Muscle layer of duodenum (tissue), 2 donors: ENCODE measurements around the gene COPS7A.
A peak's percentile ranks its signal among the peaks of the same experiment; 100 is the strongest.

ENCODE experiments used
- H3K27ac ChIP-seq: one replicate; pipeline ENCODE4 v1.7.0; 2013; ENCODE audit warnings: mild to moderate bottlenecking, low read length
- H3K27me3 ChIP-seq: one replicate; pipeline ENCODE4 v1.7.0; 2013; ENCODE audit warnings: low read depth, mild to moderate bottlenecking, control low read depth, low read length
- H3K36me3 ChIP-seq, 2 donors: one replicate each; pipeline ENCODE4 v1.7.0; 2013; ENCODE audit warnings: low read length in 2 of 2, control low read depth in 1 of 2, mild to moderate bottlenecking in 1 of 2; ENCODE audit not compliant: insufficient read depth in 2 of 2, control insufficient read depth in 1 of 2
- H3K4me1 ChIP-seq, 2 donors: one replicate each; pipeline ENCODE4 v1.7.0; 2013; ENCODE audit warnings: low read length in 2 of 2, mild to moderate bottlenecking in 2 of 2, control low read depth in 1 of 2, moderate library complexity in 1 of 2; ENCODE audit not compliant: insufficient read depth in 2 of 2, control insufficient read depth in 1 of 2
- H3K4me3 ChIP-seq, 2 donors: one replicate each; pipeline ENCODE4 v1.7.0; 2013; ENCODE audit warnings: low read length in 2 of 2, low read depth in 1 of 2, mild to moderate bottlenecking in 1 of 2
- H3K9me3 ChIP-seq, 2 donors: one replicate each; pipeline ENCODE4 v1.7.0; 2013; ENCODE audit warnings: low read length in 2 of 2, control low read depth in 1 of 2, mild to moderate bottlenecking in 1 of 2; ENCODE audit not compliant: control insufficient read depth in 1 of 2
- donor health status: healthy.

COPS7A gene, protein sequence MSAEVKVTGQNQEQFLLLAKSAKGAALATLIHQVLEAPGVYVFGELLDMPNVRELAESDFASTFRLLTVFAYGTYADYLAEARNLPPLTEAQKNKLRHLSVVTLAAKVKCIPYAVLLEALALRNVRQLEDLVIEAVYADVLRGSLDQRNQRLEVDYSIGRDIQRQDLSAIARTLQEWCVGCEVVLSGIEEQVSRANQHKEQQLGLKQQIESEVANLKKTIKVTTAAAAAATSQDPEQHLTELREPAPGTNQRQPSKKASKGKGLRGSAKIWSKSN

DNA sequence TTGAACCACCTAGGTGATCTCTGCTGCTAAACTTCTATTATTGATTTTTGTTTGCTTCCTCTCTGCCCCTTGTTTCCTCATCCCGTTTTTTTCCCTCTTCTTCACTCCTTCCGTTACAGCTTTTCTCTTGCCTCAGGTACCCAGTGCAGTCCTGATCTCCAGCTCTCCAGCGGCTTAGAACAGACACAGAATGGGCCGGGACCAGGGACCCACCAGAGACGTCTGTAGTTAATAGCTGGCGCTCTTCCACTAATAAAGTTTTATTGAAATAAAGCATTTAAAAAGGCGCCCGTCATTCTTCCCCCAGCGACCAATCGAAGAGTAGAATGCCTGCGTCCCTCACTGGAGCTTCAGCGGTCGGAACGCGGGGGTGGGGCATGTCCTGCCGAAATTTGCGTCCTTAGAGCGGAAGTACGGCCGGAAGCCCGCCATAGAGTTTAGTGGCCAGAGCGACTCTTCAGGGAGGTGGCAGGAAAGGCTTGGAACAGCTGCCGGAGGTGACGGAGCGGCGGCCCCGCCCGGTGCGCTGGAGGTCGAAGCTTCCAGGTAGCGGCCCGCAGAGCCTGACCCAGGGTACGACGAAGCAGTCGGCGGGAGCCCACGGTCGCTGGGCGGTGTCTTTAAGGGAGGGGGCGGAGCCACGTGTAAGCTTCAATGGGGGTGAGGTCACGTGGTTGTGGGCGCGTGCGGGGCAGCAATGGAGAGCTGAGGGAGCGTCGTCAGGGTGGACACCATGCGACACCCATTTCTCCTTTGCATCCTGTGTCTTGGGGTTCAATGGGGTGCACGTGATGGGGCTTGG lies at the start of gene COPS7A:
TSS of gene COPS7A (plus strand) at position 440 of the 802 bp plus-strand sequence. CDS start 611 bp downstream, outside the sequence.
- peaks cover 6 to 8% of the 10 kb centered on the region in 2 donors for H3K4me1 ChIP-seq
- H3K27ac ChIP-seq = peak within 1 kb of the TSS; percentile 78
- H3K36me3 ChIP-seq = peaks cover 12 to 14% of the 10 kb centered on the region in 2 donors
- no peaks in the 10 kb centered on the region for H3K27me3 ChIP-seq
- H3K9me3 ChIP-seq = no peaks in the 10 kb centered on the region
- H3K4me3 ChIP-seq = peak within 1 kb of the TSS; percentile 61 to 87

DNA sequence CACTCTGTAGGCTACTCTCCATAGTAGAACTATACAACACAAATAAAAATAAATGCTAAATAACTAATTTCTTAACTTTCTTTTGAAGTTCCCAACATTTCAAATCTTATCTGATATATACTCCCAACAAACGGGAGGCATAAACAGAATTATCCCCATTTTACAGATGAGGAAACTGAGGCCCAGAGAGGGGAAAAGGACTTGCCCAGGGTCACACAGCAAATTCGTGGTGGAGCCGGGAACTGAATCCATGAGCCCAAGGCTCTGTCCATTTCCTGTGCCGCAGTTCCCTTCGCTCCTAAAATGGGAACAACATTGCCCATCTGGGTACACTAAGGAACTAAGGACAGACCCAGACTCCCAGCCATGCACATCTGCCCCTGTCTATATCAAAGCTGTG lies 46.9 kb upstream of the COPS7A start:
- no peak overlapping the region for H3K27ac ChIP-seq
- H3K4me3 ChIP-seq = no peak overlapping the region
- H3K27me3 ChIP-seq = no peaks in the 10 kb centered on the region
- peaks cover 70 to 81% of the 10 kb centered on the region in 2 donors for H3K36me3 ChIP-seq
- no peaks in the 10 kb centered on the region for H3K4me1 ChIP-seq
- H3K9me3 ChIP-seq = no peaks in the 10 kb centered on the region

DNA sequence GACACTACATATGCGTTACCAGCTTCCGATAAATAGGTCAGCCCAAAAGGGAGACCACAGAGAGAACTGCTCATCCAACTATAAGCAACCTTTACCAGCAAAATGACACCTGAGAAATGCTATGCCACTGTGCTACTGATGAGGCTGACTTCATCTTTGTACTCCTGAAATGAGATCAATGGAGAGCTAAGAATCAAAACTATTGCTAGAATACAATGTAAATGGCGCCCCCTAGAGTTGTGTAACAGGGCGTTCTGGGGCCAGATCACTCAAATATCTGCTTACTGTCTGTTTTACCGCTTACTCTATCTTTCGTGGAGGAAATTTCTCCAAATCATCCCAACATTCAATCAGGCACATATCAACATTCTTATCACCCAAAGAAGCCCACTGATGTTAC lies 39.2 kb upstream of the COPS7A start:
- peaks cover 12 to 17% of the 10 kb centered on the region in 2 donors for H3K36me3 ChIP-seq

DNA sequence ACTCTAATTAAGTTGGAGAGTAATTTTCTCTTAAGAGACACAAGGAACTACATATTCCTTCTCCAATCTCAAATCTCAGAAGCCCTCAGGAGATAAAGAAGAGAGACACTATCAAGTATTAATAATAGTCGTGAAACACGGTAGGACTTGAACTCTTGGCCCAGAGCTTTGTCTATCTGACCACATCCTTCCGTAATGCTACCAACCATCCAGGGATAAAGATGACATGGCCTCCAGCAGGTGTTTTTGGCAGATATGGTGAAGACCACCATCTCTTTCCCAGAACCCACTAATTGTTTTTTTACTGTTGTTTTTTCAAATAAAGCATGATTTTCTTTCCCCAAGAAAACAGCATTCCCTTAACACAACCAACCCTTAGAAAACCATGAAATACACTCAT lies 38.0 kb upstream of the COPS7A start:
- Histone ChIP-seq H3K4me1 (peaks cover 12 to 44% of the 10 kb centered on the region in 2 donors), H3K27me3 (no peaks in the 10 kb centered on the region), H3K9me3 (no peaks in the 10 kb centered on the region), H3K36me3 (peaks cover 7 to 9% of the 10 kb centered on the region in 2 donors), H3K4me3 (no peak overlapping the region), H3K27ac (no peak overlapping the region)

More for the DNA sequence above, 39.2 kb upstream of the COPS7A start:
- no peak overlapping the region for H3K4me3 ChIP-seq
- H3K4me1 ChIP-seq = peaks cover 9 to 33% of the 10 kb centered on the region in 2 donors
- H3K27ac ChIP-seq = no peak overlapping the region
- H3K9me3 ChIP-seq = no peaks in the 10 kb centered on the region
- H3K27me3 ChIP-seq = no peaks in the 10 kb centered on the region

DNA sequence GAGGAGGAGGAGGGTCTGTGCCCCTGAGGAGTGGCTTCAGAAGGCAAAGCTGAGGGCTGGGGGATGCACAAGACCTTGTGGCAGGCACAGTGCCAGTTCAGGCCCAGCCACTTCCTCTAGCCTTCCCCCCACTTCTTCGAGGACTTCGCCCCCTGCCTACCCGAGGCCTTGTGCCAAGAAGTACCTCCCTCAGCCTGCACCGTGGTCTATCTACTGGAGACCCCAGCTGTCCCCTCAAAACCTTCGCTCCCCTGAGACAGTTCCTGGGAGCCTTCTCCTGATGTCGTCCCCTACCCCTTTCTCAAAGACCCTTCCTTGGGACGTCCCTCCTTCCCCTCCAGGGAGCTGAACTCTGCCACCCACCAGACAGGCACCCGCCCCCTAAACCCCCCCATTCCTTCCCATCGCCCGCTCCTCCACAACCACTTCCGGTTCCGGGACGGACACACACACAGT lies 35.3 kb upstream of the COPS7A start:
- Histone ChIP-seq H3K36me3 (peaks cover 0 to 4% of the 10 kb centered on the region in 2 donors), H3K4me1 (peaks cover 12 to 44% of the 10 kb centered on the region in 2 donors)

DNA sequence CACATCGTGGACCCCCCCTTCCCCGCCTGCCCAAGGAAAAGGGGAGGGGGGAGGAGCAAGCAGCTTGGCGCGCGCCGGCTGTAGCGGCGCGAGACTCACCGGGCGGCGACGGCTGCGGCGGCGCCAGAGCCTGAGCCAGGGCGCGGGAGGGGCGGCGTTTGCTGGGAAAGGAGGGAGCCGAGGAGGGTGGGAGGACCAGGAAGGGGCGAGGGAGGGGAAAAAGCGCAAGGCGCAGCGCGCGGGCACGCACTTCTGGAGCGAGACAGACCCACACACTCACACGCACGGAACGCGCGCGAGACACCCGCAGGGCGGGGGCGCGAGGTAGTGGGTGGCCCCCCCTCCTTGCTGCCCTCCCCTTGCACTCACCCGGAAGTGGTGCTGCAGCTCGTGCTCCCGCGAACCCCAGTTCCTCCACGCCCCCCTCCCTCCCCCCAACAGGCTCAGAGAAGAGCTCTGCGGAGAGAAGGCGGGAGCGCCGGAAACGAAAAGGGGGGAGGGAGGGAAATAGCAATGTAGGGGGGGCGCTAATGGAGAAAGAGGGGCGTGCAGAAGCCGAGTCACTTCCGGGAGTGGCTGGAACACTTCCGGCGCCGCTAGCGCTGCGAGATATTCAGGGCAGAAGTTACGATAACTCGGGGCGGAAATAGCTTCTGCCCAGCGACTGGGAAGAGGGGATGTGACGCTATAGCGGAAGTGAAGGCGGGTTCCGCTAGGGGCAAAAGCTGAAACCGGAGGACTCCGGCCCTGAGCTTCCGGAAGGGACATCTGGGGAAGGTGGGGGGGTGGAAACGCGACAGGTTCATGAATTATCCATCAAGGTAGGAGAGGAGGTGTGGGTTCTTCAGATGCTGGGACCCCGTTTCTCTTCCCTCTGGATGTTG lies 34.6 kb upstream of the COPS7A start, which contains the start of gene ZNF384:
TSS of gene ZNF384 (minus strand) at position 377 of the 884 bp plus-strand sequence. CDS start 9,855 bp downstream, outside the sequence.
- Histone ChIP-seq H3K27me3 (no peaks in the 10 kb centered on the region), H3K4me1 (peaks cover 12 to 44% of the 10 kb centered on the region in 2 donors), H3K36me3 (peaks cover 0 to 4% of the 10 kb centered on the region in 2 donors), H3K4me3 (peak within 1 kb of the TSS; percentile 70 to 82), H3K27ac (peak within 1 kb of the TSS; percentile 83), H3K9me3 (no peaks in the 10 kb centered on the region)

More for the DNA sequence above, 35.3 kb upstream of the COPS7A start:
- Histone ChIP-seq H3K27me3 (no peaks in the 10 kb centered on the region), H3K27ac (peak overlapping the region; percentile 83), H3K9me3 (no peaks in the 10 kb centered on the region), H3K4me3 (peak overlapping the region; percentile 70 to 82)

DNA sequence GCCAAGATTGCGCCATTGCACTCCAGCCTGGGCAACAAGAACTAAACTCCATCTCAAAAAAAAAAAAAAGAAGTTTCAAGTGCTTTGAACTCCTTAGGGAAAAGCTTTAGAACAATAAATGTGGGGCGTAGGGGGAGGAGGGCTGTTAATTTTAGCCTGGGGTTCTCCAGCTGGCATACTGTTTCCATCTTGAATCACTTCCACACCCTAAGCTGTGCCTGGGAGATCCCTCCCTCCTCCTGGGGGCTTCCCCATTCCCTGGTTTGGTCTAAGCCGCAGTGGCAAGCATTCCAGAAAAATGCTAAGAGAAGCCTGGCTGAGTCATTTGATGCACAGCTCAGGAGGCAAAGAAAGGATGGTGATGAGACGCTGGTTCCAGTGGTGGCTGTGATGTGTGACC lies 32.4 kb upstream of the COPS7A start:
- peaks cover 12 to 31% of the 10 kb centered on the region in 2 donors for H3K4me1 ChIP-seq
- H3K27me3 ChIP-seq = no peaks in the 10 kb centered on the region
- no peak overlapping the region for H3K4me3 ChIP-seq
- no peak overlapping the region for H3K27ac ChIP-seq
- H3K9me3 ChIP-seq = no peaks in the 10 kb centered on the region
- H3K36me3 ChIP-seq = no peaks in the 10 kb centered on the region

DNA sequence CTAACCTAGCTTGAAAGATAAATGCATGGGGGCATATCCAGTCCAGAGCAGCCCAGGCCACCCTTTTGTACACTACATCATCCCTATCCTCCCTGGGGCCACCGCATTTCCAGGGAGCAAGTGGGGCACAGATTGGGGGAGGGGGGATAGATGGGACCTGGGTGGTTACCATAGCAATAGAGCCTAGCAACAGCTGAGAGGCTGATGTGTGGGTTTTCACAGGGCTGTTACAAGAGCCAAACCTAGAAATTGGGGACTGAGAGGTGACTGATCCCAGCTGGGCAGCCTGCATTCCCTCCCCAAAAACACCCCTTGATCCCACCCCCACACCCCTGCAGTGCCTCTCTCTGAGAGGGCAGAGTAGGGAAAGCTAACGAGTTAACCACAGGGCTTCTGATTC lies 31.0 kb upstream of the COPS7A start:
- H3K4me1 ChIP-seq = peaks cover 7 to 17% of the 10 kb centered on the region in 2 donors
- H3K4me3 ChIP-seq = no peak overlapping the region
- H3K9me3 ChIP-seq = no peaks in the 10 kb centered on the region
- H3K27me3 ChIP-seq = no peaks in the 10 kb centered on the region
- H3K27ac ChIP-seq = no peak overlapping the region
- H3K36me3 ChIP-seq = no peaks in the 10 kb centered on the region

DNA sequence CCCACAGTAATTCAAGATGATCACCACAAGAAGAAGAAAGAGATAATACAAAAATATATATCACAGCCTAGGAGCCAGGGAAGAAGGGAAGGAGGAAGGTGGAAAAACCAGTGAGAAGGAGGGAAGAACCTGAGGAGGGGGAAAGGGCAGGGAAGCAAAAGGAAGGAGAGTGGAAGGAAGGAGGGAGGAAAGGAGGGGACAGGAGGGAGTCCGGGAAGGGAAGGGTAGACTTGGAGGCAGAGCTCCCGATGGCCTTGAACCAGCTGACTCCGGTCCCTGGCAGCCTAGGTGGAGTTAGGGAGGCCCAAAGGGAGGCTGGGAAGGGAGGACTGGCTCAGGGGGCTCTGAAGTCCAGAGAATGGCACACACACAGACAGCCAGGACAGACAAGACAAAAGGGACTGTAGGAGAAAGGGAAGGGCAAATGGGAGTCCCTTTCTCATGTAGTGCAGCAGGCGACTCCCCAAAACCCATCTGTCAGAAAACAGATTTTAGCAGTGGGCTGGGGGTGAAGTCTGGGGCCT lies 30.0 kb upstream of the COPS7A start:
- Histone ChIP-seq H3K4me3 (no peak overlapping the region), H3K27ac (no peak overlapping the region), H3K27me3 (peaks cover 6% of the 10 kb centered on the region), H3K36me3 (no peaks in the 10 kb centered on the region), H3K9me3 (no peaks in the 10 kb centered on the region), H3K4me1 (peaks cover 3 to 11% of the 10 kb centered on the region in 2 donors)

DNA sequence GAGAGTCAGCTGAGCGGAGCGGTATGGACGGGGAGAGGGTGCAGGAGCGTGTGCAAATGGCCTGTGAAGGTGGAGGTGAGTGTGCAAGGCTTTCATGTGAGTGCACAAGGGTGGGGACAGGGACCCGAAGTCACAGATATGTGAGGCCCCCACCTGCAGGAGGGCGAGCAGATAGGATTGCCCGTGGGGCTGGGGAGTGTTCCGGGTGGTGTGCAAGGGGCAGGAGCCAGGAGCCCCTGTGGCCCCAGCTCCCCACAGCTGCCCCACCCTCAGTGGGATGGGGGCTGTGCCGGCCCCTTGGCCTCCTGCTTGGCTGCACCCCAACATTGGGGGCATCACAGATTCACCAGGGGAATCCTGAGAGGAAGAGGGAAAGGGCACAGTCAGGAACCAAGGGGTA lies 29.1 kb upstream of the COPS7A start:
- Histone ChIP-seq H3K4me3 (no peak overlapping the region), H3K27me3 (peaks cover 10% of the 10 kb centered on the region), H3K27ac (no peak overlapping the region), H3K9me3 (no peaks in the 10 kb centered on the region), H3K4me1 (peaks cover 3 to 12% of the 10 kb centered on the region in 2 donors), H3K36me3 (no peaks in the 10 kb centered on the region)
